Esophagus muscularis mucosa (tissue), 3 donors: ENCODE data around the gene CAST.

Source experiments
- CTCF ChIP-seq, 3 experiments: fragments of 200-600 bp in 2 of 3; fragments of 450-650 bp in 1 of 3; sonication (generic) in 2 of 3; IDR thresholded peaks; one replicate each; pipeline ENCODE4 v1.5.1; 2017 to 2019; ENCODE audit warnings: antibody characterized with exemption in 3 of 3, mild to moderate bottlenecking in 2 of 3, moderate library complexity in 1 of 3
- POLR2A ChIP-seq: fragments of 450-650 bp; IDR thresholded peaks from one replicate; pipeline ENCODE4 v1.6.1; 2017; ENCODE audit warnings: antibody characterized with exemption, moderate library complexity, mild to moderate bottlenecking, low read depth
- POLR2AphosphoS5 ChIP-seq, 2 donors: sonication (generic); formaldehyde crosslinking; IDR thresholded peaks; one replicate each; pipeline ENCODE4 v1.6.1; 2017; ENCODE audit warnings: antibody characterized with exemption in 2 of 2

- no peak for TF ChIP-seq POLR2A
- no peak for TF ChIP-seq CTCF (IDR thresholded peaks at IDR 0.05)
- TF ChIP-seq POLR2AphosphoS5 (IDR thresholded peaks at IDR 0.05): peak; percentile 39 to 42
These were observed 59.3 kb downstream of the CAST start for GRCh38 chr5:96721351-96721977.
